ENCODE data around the gene FAM151B.

DNA sequence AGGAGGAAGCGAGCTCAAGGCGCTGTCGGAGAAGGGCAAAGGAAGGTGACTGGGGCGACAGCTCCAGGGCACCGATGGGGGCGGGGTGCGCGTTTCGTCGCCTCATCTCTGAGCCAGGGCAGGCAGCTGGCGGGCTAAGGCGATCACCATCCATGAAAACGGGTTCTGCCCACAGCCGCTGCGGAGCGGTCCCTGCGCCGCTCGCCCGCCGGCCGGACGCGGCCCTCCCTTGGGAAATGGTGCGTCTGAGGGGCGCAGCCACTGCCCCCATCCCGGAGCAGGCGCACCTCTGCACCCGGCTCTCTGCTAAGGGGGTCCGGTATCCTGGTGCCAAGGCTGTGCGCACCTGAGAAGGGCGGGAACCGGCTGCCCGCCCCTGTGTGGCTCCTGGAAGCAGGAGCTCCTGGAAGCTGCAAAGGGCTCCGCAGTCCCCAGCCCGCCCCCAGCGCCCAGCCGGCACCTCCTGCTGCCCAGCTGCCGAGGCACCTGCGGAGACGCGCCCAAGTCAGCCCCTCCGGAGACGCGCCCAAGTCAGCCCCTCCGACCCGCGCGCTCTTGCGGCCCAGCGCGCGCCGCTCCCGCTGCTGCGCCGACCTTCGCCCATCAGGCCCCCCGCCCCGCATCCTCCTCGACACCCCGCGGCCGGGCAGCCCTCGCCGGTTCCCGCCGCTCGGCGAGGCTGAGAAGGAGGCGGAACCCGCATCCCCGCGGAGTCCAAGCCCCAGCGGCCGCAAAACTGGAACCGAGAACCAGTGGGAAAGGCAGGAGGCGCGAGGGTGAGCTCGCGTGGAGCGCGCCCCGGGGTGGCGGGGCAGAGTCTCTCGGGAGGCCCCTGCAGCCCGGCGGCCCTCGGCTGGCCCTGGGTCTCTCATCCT, 81.4 kb downstream of the FAM151B start:
- TF ChIP-seq GABPA (tag; conservative IDR thresholded peaks at IDR 0.05; ENCODE audit: low read depth) (no peak), DNMT1 (IDR thresholded peaks at IDR 0.05) (no peak), KDM4B (IDR thresholded peaks at IDR 0.05; ENCODE audit: borderline replicate concordance in 2 of 2, low read depth in 1 of 2) (no peak)
